Left renal pelvis (tissue), 4 donors: ENCODE measurements around the gene XNDC1N. TPM values are rescaled to one million over a fixed set of nuclear protein-coding genes. Genes with fewer than 3 reads are reported as not detected.

Experiments used
- DNase-seq, 4 donors: peaks; one replicate each; pipeline ENCODE4 v3.0.0-alpha.2; 2013; ENCODE audit warnings: low read depth in 4 of 4, low spot score in 3 of 4
- polyA plus RNA-seq, 4 donors: library from polyadenylated mRNA; unstranded; fragments of 120-200 nt; gene quantifications; one replicate each; pipeline ENCODE4 v1.2.1, GENCODE V29; 2013; ENCODE audit not compliant: insufficient read length in 4 of 4

XNDC1N gene, protein sequence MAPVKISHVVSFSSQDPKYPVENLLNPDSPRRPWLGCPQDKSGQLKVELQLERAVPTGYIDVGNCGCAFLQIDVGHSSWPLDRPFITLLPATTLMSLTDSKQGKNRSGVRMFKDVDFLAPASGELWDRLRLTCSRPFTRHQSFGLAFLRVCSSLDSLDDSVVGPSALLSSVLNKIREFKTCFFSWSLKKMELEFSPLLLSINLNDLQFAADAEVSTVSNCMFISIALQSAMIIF
- polyA plus RNA-seq: 1 to 10 TPM; 5.6 to 8.5 (median 6.5) TPM

DNA sequence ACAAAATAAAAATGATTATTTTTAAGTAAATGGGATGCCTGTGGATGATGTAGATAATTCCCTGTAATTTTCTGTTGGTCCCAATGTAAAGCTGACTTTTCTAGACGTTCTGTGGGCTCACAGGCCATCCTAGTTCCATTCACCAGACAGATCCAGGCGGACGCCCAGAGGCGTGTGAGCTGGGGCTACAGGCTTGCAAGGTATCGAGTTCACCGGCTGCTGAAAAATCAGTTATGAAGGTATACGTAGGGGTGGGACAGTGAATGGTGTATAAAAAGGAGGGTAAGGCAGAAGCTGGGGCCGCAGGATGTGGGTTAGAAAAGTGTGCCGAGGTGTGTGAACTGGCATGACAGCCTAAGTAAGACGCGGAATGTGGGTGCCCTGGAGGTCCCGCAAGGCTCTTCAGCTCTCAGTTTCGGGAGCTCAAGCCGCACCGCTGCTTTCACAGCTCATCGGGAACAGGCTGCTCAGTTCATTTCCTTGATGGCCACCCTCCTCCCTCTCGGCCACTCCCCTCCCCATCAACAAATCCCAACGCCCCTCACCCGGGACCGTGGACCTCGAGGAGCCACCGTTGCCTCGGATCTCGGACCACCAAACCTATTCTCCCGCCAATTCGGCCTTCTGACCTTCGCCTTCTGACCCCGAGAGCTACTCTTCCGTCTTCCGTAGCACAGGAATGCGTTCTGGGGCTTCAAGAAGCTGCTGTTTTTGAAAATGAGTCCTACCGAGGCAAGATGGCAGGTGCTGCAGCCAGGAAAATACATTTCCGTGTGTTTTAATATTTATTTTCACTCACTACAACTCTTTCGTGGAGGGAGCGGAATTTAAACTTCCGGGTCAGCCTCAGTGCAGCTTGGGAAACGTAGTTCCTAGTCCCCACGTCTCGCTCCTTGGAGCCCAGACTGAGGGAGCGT lies at the start of gene XNDC1N:
TSS of gene XNDC1N (minus strand) at position 775 of the 917 bp plus-strand sequence. CDS start 5,241 bp downstream, outside the sequence.
- no peak for DNase-seq

DNA sequence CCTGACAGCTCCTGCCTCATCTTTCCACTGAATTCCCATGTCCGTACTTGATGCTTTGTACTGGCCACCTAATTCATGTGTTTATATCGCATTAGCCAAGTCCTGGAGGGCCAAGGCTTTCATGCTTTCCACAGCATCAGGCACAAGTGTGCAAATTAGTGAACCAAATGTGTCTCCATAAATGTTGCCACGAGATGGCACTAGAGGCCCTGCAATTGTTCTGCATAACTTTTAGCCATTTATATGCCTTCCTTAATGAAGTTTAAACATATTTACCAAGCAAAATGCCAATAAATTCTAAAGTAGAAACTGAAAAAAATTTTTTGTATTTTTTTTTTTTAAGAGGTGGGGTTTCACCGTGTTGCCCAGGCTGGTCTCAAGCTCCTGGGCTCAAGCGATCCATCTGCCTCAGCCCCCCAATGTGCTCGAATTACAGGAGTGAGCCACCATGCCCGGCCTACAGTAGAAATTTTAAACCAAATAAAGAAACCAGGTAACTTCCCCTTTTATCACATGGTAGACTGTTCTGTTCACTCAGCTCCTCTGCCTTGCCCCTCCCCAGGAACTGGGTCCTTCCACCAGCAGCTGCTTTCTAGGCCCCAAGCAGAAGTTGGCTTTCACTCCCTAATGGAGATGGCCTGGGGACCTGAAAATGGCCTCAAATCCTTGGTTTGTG lies 49.5 kb upstream of the XNDC1N start:
- DNase-seq: peak in 2 of 4 donors; percentile 30 to 31

DNA sequence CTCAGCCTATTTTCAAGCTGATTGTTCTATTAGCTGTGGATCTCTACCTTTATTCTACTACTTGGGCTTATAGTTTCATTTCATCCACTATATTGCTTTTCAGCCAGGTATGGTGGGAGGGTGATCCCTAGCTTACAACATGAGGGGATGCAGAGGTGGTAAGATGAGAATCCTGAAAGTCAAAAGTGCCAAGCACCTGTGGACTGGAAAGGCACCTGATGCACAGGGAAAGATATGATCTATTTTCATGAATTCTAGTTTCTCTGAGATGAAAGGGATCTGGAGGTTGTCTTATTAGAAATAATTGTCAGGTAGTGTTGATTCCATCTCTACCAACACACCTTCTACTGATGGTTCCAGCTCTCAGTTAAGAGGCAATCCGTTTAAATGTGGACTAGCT lies 48.7 kb upstream of the XNDC1N start:
- DNase-seq: no peak

DNA sequence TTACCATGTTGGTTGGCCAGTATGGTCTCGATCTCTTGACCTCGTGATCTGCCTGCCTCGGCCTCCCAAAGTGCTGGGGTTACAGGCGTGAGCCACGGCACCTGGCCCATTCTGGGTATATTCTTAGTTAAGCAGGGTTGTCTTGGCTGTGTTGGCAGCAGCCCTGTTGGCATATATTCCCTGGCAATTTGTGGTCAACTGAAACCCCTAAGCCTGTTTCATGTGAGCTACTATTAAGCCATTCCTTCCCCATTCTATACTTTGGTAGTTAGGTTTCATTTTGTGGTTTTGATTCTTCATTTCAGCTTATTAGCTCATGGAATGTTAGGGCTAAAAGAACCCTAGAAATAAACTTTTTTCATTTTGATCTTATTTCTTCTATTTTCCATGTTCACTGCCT lies 48.2 kb upstream of the XNDC1N start:
- no peak for DNase-seq

DNA sequence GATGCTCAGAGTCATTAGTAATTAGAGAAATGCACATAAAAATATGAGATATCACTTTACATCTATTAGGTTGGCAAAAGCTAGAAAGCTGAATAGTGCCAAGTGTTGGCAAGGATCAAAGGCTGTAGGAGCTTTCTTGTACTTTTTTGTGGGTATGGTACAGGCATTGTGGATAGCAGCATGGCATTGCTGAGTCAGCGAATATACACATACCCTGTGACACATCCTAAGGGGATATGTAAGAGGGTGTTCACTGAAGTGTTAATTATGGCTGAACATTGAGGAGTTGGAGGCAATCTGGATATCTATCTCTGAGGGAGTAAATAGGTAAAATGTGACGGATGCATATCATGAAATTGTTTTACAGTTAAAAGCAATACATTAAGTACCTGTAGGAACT lies 43.3 kb upstream of the XNDC1N start:
- no peak for DNase-seq

DNA sequence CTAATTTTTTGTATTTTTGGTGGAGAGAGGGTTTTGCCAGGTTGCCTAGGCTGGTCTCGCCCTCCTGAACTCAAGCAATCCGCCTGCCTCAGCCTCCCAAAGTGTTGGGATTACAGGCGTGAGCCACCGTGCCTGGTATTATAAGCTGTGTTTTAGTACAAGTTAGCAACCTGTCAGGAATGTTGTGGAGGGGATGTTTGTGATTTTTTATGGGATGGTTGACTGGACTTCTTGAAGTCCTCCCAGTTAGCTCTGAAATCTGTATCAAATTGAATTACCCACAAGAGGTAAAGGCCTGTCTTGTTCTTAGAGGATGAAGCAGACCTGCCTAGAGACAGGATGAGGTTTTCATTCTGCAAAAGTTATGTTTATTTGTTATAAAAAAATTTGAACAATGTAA lies 36.2 kb upstream of the XNDC1N start:
- DNase-seq: no peak

DNA sequence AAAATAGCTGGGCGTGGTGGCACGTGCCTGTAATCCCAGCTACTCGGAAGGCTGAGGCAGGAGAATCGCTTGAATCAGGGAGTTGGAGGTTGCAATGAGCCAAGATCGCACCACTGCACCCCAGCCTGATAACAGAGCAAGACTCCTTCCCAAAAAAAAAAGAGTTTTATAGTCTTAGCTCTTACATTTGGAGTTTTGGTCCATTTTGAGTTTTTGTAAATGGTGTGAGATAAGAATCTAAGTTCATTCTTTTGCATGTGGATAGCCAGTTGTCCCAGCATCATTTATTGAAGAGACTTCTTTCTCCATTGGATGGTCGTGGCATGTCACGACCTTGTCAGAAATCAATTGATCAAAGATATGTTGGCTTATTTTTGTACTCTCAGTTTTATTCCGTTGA lies 35.1 kb upstream of the XNDC1N start:
- no peak for DNase-seq

DNA sequence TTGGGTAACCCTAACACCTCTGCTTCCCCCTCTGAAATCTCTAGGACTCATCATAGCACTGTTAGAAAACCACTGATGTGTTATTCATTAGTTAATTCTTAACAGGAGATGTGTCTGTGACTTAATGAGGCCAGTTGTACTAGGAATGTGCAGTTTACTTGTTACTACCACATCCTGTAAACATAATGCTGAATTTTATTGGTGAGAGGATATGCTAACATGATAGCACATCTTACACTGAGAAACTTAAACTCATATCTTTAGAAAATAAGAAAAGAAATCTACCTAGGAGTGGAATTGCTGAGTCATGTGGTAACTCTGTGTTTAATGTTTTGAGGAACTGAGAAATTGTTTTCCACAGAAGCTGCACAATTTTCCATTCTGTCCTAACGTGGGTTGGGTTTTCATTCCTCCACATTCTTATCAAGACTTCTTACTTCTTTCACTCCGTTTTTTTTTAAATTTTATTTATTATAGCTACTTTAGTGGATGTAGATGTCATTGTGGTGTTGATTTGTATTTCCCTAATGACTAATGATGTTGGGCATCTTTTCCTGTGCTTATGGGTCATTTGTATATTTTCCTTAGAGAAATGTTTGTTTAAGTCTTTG lies 34.1 kb upstream of the XNDC1N start:
- DNase-seq: no peak

DNA sequence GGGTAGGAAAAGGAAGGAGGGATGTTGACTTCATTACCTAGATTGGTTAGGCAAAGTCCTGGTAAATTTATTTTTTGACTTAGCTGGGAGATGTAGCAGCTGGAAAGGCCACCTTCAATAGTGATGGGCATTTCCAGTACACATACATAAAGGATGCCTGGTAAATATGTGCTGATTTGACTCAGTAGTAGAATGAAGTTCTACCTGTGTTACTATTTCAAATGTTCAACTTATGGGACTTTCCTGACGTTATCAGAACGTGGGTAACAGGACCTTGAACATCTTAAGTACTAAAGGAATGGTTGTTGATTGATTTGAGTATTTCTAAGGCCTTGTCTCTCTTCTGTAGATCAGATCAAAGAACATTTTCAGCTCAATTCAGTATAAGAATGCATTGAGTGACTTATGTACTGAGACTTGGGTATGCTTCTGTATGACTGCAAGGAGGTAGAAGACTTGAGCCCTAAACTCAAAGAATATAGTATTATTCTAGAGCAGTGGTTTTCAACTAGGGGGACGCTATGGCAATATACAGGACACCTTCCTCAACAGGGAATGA lies 27.6 kb upstream of the XNDC1N start:
- no peak for DNase-seq

DNA sequence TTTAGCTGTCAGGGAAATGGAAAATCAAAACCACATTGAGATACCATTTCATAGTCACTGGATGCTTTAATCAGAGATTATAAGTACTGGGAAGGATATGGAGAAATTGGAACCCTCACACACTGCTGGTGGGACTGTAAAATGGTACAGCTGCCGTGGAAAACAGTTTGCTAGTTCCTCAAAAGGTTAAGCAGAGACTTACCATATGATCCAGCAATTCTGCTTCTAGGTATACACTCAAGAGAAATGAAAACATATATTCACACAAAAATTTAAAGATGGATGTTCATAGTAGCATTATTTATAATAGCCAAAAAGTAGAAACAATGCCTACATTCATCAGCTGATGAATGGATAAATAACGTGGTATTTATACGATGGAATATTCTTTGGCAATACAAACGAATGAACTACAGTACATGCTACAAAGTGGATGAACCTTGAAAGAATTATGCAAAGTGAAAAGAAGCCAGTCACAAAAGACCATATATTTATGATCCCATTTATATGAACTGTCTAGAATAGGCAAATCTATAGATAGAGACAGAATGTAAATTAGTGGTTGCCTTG lies 23.4 kb upstream of the XNDC1N start:
- DNase-seq: no peak

DNA sequence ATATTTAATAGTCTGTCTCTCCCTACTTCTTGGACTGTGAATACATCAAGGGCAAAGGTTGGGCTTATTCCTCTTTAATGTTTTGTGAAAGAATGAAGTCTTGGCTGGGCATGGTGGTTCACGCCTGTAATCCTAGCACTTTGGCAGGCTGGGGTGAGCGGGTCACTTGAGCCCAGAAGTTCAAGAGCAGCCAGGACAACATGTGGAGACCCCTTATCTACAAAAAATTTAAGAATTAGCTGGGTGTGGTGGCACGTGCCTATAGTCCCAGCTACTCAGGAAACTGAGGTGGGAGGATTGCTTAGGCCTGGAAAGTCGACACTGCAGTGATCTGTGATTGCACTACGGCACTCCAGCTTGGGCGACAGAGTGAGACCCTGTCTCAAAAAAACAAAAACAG lies 20.6 kb upstream of the XNDC1N start:
- DNase-seq: no peak

DNA sequence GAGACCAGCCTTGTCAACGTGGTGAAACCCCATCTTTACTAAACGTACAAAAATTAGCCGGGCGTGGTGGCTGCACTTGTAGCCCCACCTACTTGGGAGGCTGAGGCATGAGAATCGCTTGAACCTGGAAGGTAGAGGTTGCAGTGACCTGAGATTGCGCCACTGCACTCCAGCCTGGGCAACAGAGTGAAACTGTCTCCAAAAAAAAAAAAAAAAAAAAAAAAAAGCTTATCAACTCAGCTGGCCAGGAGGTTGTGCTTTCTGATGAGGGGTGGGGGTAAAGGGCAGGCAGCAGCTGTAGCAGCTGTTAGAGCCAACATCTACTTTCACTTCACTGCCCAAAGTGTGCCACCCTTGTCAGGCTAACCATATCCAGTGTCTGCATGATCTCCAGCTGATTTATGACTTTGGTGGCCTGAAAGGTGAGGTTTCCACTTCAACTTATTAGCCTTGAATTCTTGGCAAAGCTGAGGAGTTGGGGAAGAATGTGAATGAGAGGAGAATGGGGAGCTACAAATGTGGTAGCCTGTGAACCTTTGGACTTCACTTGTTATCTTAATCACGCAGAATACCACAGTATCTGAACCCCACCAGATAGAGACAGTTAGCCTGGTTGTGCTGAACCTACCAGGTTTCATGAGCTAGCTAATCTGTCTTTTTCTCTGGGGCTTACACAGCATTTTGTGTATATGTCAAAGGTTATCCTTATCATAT lies 20.1 kb upstream of the XNDC1N start:
- DNase-seq: peak in 3 of 4 donors; percentile 23 to 46 (median 27)

DNA sequence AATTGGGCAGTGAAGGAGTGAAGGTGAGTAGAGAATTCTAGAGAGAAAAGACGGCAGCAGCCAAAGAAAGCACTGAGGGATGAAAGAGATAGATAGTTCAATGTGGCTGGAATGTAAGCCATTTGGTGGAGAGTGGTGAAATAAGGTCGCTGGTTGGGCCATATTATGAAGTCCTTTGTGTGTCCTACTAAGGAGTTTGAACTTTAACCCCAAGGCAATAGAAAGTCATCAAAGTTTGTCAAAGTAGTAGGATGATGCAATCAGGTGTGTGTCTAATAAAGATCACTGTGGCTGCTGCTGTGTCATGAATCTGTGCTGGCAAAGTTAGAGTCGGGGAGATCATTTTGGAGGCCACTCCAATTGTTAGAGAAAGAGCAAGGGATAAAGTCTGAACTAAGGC lies 19.1 kb upstream of the XNDC1N start:
- DNase-seq: no peak

DNA sequence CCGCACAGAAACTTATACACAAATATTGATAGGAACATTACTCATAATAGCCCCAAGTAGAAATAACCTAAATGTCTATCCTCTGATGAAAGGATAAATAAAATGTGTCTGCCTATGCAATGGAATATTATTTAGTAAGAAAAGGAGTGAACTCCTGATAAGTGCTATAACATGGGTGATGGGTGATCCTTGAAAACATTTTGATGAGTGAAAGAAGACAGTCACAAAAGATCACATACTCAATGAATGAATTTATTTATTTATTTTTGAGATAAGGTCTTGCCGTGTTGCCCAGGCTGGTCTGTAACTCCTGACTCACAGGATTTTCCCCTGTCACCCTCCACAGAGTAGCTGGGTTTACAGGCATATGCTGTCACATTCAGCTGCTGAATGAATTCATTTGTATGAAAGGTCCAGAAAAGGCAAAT lies 17.8 kb upstream of the XNDC1N start:
- no peak for DNase-seq

DNA sequence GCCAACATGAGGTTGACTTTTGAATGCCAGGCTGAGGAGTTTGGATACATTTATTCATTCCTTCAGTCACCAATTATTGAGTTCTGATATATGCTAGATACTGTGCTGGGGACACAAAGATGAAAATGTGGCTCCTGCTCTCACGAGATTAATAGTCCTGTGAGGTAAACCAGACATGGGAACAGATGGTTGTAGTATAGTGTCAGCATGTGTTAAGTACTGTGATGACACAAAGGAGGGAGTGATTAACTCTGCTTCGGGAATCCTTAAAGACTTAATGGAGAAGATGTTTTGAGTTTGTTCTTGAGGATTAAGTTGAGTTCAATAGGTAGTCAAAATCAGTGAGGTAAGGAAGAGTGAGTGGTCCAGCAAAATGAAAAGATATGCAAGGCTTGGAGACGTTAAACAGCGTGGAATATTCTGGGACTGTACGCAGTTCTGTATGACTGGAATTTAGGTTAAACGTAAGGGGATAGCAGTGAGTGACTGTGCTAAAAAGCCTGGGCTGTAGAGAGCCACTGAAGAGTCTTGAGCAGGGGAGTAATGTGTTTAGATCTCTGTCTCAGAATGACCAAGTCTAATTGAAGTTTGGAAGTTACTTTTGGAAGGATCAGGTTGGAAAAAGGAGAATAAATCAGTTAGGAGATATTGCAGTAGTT lies 12.3 kb upstream of the XNDC1N start:
- no peak for DNase-seq

DNA sequence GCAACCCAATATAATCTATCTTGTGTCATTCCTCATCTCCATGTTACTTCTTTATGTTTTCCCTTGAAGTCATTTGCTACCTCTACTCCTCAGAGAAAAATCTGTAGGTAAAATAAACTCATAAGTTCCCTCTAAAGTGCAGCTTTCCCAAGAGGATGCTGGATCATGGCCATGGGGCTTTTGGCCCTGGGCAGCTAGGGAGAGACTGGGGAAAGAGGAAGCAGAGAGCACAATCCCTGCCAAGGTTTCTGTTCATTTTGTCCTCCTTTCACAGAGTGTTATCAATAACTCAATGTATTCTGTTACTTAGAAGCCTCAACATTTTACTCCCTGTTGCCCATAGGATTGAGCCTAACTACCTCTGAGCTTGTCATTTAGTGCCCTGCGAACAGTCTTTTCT lies 9.4 kb upstream of the XNDC1N start:
- no peak for DNase-seq

DNA sequence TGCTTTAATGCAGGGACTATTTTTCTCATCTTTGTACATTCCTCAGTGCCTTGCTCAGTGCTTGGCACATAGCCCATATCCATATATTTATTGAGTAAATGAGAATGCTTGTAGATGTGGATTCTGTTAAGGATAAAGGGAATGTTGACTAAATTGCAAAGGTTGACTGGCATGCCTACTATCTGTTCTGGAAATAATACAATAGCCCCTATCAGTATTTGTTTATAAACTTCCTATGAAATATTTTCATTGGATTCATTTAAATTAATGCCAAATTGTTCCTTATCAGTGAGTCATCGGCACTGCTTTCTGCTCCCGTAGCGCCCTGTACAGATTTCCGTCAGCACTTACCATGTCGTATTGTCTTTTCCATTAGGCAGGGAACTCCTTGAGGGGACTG lies 8.4 kb upstream of the XNDC1N start:
- DNase-seq: no peak

DNA sequence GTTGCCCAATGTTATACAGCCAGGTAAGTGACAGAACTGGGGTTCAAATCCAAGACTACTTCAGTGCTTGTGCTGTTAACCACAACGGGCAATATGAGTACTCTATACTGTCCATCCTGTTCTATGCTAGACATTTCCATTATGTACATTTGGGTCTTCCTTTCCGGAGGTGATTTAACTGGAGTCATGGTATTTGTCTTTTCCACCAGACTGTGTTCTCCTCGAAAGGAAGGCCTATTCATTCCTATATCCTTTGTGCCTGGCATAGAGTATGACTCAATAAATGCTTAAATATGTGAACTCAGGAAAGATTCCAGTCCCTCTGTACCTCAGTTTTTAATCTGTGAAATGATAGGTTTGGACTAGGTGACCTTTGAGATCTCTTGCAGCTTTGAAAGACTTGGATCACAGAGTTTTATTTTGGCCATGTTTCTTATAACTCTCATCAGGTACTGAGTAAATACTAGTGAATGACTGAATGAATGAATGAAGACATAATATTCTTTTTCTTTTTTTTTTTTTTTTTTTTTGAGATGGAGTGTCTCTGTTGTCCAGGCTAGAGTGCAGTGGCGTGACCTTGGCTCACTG lies 7.0 kb upstream of the XNDC1N start:
- no peak for DNase-seq

DNA sequence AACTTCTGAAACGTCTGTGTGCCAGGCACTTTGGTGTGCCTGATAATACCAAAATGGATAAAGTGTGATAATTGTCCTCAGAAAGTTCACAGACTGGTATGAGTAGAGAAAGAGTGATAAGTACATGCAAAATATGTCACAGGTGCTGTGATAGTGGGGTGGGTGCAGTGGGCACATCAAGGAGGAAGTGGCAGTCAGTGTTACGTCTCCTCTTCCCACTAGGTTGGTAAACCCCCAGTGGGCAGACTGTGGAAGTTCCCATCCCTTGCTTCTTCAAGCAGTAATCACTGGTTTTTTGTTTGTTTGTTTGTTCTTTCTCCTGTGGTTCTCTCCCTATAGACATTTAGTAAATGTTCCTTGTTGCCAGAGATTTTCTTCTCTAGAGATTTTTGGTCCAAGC lies 5.8 kb upstream of the XNDC1N start:
- no peak for DNase-seq
